ENCODE results near the gene NIBAN1.

GRCh38 chr1:184940694-184941409, 33.5 kb downstream of the NIBAN1 start:
- TF ChIP-seq, protein P1, sequence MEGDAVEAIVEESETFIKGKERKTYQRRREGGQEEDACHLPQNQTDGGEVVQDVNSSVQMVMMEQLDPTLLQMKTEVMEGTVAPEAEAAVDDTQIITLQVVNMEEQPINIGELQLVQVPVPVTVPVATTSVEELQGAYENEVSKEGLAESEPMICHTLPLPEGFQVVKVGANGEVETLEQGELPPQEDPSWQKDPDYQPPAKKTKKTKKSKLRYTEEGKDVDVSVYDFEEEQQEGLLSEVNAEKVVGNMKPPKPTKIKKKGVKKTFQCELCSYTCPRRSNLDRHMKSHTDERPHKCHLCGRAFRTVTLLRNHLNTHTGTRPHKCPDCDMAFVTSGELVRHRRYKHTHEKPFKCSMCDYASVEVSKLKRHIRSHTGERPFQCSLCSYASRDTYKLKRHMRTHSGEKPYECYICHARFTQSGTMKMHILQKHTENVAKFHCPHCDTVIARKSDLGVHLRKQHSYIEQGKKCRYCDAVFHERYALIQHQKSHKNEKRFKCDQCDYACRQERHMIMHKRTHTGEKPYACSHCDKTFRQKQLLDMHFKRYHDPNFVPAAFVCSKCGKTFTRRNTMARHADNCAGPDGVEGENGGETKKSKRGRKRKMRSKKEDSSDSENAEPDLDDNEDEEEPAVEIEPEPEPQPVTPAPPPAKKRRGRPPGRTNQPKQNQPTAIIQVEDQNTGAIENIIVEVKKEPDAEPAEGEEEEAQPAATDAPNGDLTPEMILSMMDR (IDR thresholded peaks at IDR 0.05): no peak
- TF ChIP-seq POLR2A (IDR thresholded peaks at IDR 0.05) (no peak), EP300 (IDR thresholded peaks at IDR 0.05) (no peak)
